22Rv1 (cell line): ENCODE measurements around the gene POLR2I.
"Not testable (repeated sequence)": the region's sequence is repeated elsewhere in the genome, so short reads cannot be mapped to it uniquely, and the experiment has no call there.

Experiments
- CTCF ChIP-seq: fragments of 450-650 bp; IDR thresholded peaks from 2 replicates; pipeline ENCODE4 v1.5.1; 2017; ENCODE audit warnings: mild to moderate bottlenecking
- ZFX ChIP-seq: fragments of 450-650 bp; IDR thresholded peaks from 2 replicates; pipeline ENCODE4 v1.6.1; 2017; ENCODE audit warnings: antibody characterized with exemption, borderline replicate concordance

DNA sequence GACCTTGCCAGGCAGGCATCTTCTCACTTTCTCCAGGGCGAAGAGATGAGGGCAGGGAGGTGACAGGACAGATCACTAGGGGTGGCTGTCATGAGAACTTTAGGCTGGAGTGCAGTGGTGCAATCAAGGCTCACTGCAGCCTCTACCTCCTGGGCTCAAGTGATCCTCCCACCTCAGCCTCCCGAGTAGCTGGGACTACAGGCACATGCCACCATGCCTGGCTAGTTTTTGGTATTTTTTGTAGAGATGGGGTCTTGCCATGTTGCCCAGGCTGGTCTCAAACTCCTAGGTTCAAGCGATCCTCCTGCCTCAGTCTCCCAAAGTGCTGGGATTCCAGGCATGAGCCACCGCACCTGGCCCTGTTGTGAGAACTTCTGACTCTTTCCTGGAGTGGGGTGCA lies 20.2 kb upstream of the POLR2I start:
- TF ChIP-seq CTCF, ZFX: not testable (repeated sequence)
